Hepatocyte (in vitro differentiated cells): Measurements from ENCODE around the gene PSMD7.

Experiments used
- EZH2 ChIP-seq: fragments of 200-600 bp; sonication (generic); IDR thresholded peaks from 2 replicates; pipeline ENCODE4 v1.6.1; 2016; ENCODE audit warnings: antibody characterized with exemption, mild to moderate bottlenecking, borderline replicate concordance
- TF ChIP-seq, protein P1 (sequence below): fragments of 200-600 bp; sonication (generic); IDR thresholded peaks from 2 replicates; pipeline ENCODE4 v1.5.1; 2016; ENCODE audit warnings: antibody characterized with exemption, mild to moderate bottlenecking; ENCODE audit not compliant: poor library complexity

DNA sequence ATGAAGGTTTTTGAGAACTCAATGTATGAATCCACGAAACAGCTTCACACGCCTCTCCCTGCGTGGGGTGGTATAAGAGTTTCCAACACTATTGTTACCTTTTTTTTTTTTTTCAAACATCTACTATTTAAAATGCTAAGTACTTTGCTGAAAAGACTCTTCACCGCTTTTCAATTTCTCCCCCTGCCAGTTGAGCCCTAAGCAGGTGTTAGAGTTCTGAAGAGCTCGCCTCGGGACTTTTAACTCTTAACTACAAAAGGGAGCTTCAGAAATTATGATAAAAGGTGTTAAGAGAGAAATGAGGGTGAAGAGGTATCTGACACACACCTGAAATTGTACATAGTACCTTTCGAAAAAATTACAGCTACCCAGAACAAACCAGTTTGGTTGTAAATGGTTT, 20.9 kb upstream of the PSMD7 start:
- TF ChIP-seq, protein P1, sequence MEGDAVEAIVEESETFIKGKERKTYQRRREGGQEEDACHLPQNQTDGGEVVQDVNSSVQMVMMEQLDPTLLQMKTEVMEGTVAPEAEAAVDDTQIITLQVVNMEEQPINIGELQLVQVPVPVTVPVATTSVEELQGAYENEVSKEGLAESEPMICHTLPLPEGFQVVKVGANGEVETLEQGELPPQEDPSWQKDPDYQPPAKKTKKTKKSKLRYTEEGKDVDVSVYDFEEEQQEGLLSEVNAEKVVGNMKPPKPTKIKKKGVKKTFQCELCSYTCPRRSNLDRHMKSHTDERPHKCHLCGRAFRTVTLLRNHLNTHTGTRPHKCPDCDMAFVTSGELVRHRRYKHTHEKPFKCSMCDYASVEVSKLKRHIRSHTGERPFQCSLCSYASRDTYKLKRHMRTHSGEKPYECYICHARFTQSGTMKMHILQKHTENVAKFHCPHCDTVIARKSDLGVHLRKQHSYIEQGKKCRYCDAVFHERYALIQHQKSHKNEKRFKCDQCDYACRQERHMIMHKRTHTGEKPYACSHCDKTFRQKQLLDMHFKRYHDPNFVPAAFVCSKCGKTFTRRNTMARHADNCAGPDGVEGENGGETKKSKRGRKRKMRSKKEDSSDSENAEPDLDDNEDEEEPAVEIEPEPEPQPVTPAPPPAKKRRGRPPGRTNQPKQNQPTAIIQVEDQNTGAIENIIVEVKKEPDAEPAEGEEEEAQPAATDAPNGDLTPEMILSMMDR = no peak
- no peak for TF ChIP-seq EZH2
